Adrenal gland (tissue), 12 donors: ENCODE results near the gene PCAT6. TPM values are rescaled to one million over a fixed set of nuclear protein-coding genes. Genes with fewer than 3 reads are reported as not detected.

ENCODE experiments used
- DNase-seq, 7 donors: peaks; one replicate each; pipeline ENCODE4 v3.0.0-alpha.2; 2019 to 2020
- H3K27ac ChIP-seq, 5 donors: fragments of 200-600 bp; sonication (generic) in 4 of 5; 1 replicate in 3 of 5; 2 replicates in 2 of 5; pipeline versions ENCODE4 v1.5.1 to v1.8.0; 2016 to 2020; ENCODE audit warnings: mild to moderate bottlenecking in 1 of 5
- H3K27me3 ChIP-seq: fragments of 200-600 bp; 2 replicates; pipeline ENCODE4 v1.8.0; 2021
- H3K36me3 ChIP-seq, 2 donors: fragments of 200-600 bp; replicated peaks in 1 of 2; 1 replicate in 1 of 2; 2 replicates in 1 of 2; pipeline versions ENCODE4 v1.5.1 to v1.8.0; 2018 to 2022
- H3K4me1 ChIP-seq, 2 donors: fragments of 200-600 bp; replicated peaks in 1 of 2; 1 replicate in 1 of 2; 2 replicates in 1 of 2; pipeline versions ENCODE4 v1.5.1 to v1.8.0; 2018 to 2021
- H3K4me3 ChIP-seq, 4 donors: fragments of 200-600 bp; sonication (generic) in 3 of 4; one replicate each; pipeline ENCODE4 v1.5.1; 2016 to 2018
- H3K9me3 ChIP-seq, 3 donors: fragments of 200-600 bp; sonication (generic) in 1 of 3; replicated peaks in 1 of 3; 1 replicate in 2 of 3; 2 replicates in 1 of 3; pipeline versions ENCODE4 v1.5.1 to v1.8.0; 2016 to 2021
- CTCF ChIP-seq, 6 experiments: fragments of 450-650 bp in 4 of 6; fragments of 200-600 bp in 2 of 6; sonication (generic) in 1 of 6; IDR thresholded peaks; 1 replicate in 5 of 6; 2 replicates in 1 of 6; pipeline versions ENCODE4 v1.5.1 to v1.8.0; 2016 to 2021; ENCODE audit warnings: antibody characterized with exemption in 6 of 6, mild to moderate bottlenecking in 2 of 6, moderate library complexity in 1 of 6
- POLR2A ChIP-seq, 2 donors: fragments of 450-650 bp; IDR thresholded peaks; one replicate each; pipeline ENCODE4 v1.6.1; 2017; ENCODE audit warnings: antibody characterized with exemption in 2 of 2, mild to moderate bottlenecking in 2 of 2, moderate library complexity in 1 of 2
- WGBS, 4 donors: extraction: QIAGEN DNeasy Blood & Tissue Kit in 2 of 4; methylation state at CpG; one replicate each; pipeline versions ENCODE4 v1.1.5 to v1.1.7; 2013 to 2017; 5-methylcytosine and 5-hydroxymethylcytosine counted together
- intact Hi-C, 2 donors: fragments of 100-400 bp; cut with DNase I; formaldehyde crosslinking; loops; one replicate each; pipeline versions ENCODE4 v1.14.1 to v1.15.0; 2022 to 2023
- polyA plus RNA-seq, 3 donors: library from polyadenylated mRNA; stranded (reverse); fragments of 200-250 nt in 2 of 3; fragments of 350-450 nt in 1 of 3; fragmentation: Illumina TruSeq in 1 of 3; extraction: RNeasy Lipid Tissue Mini Kit (QIAGEN cat#74804) in 1 of 3; gene quantifications; one replicate each; pipeline ENCODE4 v1.2.3, GENCODE V29; 2013 to 2014
- total RNA-seq, 9 donors: library from RNA; depleted of rRNA in 4 of 9; stranded (reverse); fragments of >200 nt in 4 of 9; fragments of 120-200 nt in 1 of 9; fragmentation: NEBNext Ultra II Directional in 1 of 9; extraction: Animal tissue kit (Norgen Biotek cat#: 25700) in 1 of 9; gene quantifications; one replicate each; pipeline versions ENCODE4 v1.1.0 to v1.2.4, GENCODE V29; 2013 to 2023
- donor health status: healthy with polysubstance abuse.
- donor health status: Bipolar disorder and iron deficiency.
- donor health status: DM: yes; HTN: yes; CAD: no.
- donor health status: DM: no; HTN: no; CAD: no.
- donor health status: DM: no; HTN: no; CAD: no.
- donor health status: DM: yes; HTN: yes; CAD: no.

The PCAT6 gene
- total and polyA plus RNA-seq, 12 donors: 0.33 to 8.5 (median 1.5) TPM; not detected in 3

GRCh38 chr1:202834771-202835547 lies 24.2 kb downstream of the PCAT6 start:
- Histone ChIP-seq H3K27me3 (no peaks in the 10 kb centered on the region), H3K4me3 (no peak overlapping the region), H3K36me3 (no peaks in the 10 kb centered on the region), H3K27ac (no peak overlapping the region), H3K9me3 (no peaks in the 10 kb centered on the region), H3K4me1 (no peaks in the 10 kb centered on the region)
- intact Hi-C loops: no loop called here
- DNase-seq: no peak
- TF ChIP-seq POLR2A (IDR thresholded peaks at IDR 0.05) (no peak), CTCF (IDR thresholded peaks at IDR 0.05) (no peak)
- 82 to 87% (median 85%) methylated on average over 10 of the region's 10 CpGs for WGBS, 4 donors

GRCh38 chr1:202835548-202836072 lies 24.9 kb downstream of the PCAT6 start:
- intact Hi-C loops: no loop called here
- Histone ChIP-seq H3K4me3 (no peak overlapping the region), H3K36me3 (no peaks in the 10 kb centered on the region), H3K27ac (no peak overlapping the region), H3K27me3 (no peaks in the 10 kb centered on the region), H3K4me1 (no peaks in the 10 kb centered on the region), H3K9me3 (no peaks in the 10 kb centered on the region)
- TF ChIP-seq CTCF (IDR thresholded peaks at IDR 0.05) (no peak), POLR2A (IDR thresholded peaks at IDR 0.05) (no peak)
- DNase-seq: no peak
- WGBS, 4 donors: 41 to 80% (median 49%) methylated on average over 2 to 3 of the region's 3 CpGs

GRCh38 chr1:202836623-202837403 lies 26.1 kb downstream of the PCAT6 start:
- DNase-seq: peak in 1 of 7 donors; percentile 6
- Histone ChIP-seq H3K27me3 (no peaks in the 10 kb centered on the region), H3K4me3 (no peak overlapping the region), H3K36me3 (no peaks in the 10 kb centered on the region), H3K4me1 (no peaks in the 10 kb centered on the region), H3K27ac (no peak overlapping the region), H3K9me3 (no peaks in the 10 kb centered on the region)
- no peak for TF ChIP-seq CTCF (IDR thresholded peaks at IDR 0.05)
- intact Hi-C loops: no loop called here
- 45 to 65% (median 59%) methylated on average over 5 of the region's 5 CpGs for WGBS, 4 donors

GRCh38 chr1:202837746-202838262 lies 27.1 kb downstream of the PCAT6 start:
- H3K9me3 ChIP-seq: no peaks in the 10 kb centered on the region
- no peak overlapping the region for H3K4me3 ChIP-seq
- no peak for DNase-seq
- no peaks in the 10 kb centered on the region for H3K36me3 ChIP-seq
- no peaks in the 10 kb centered on the region for H3K4me1 ChIP-seq
- TF ChIP-seq POLR2A (IDR thresholded peaks at IDR 0.05) (no peak), CTCF (IDR thresholded peaks at IDR 0.05) (no peak)
- 70 to 87% (median 80%) methylated on average over 5 of the region's 5 CpGs for WGBS, 4 donors
- no peaks in the 10 kb centered on the region for H3K27me3 ChIP-seq
- no peak overlapping the region for H3K27ac ChIP-seq
- intact Hi-C loops: no loop called here
